K562 (cell line): ENCODE results near the gene SIRT5.

Source experiments
- ETV6 ChIP-seq, 3 experiments: fragments of 150-350 bp in 1 of 3; sonication (generic) in 1 of 3; formaldehyde crosslinking in 1 of 3; IDR thresholded peaks; 2 replicates each; pipeline versions ENCODE4 v1.6.1 to v1.8.0; 2014 to 2022; ENCODE audit warnings: borderline replicate concordance in 2 of 3, low read depth in 2 of 3, antibody characterized with exemption in 1 of 3, low read length in 1 of 3, mild to moderate bottlenecking in 1 of 3, missing genetic modification reagents in 1 of 3
- GTF2F1 ChIP-seq: IDR thresholded peaks from 2 replicates; pipeline ENCODE4 v1.6.1; 2011; ENCODE audit warnings: low read depth, low read length, improper control_type of control experiment
- MYNN ChIP-seq, 2 experiments: sonication (generic); formaldehyde crosslinking in 1 of 2; IDR thresholded peaks; 2 replicates each; pipeline versions ENCODE4 v1.5.0 to v1.6.1; 2016 to 2020; ENCODE audit warnings: antibody characterized with exemption in 1 of 2, missing genetic modification reagents in 1 of 2
- SNRNP70 ChIP-seq: fragments of 200-400 bp; formaldehyde crosslinking; optimal IDR thresholded peaks from 2 replicates; pipeline ENCODE3; 2017; ENCODE audit warnings: low read depth, low read length
- TAF1 ChIP-seq: IDR thresholded peaks from 2 replicates; pipeline ENCODE4 v1.6.1; 2011; ENCODE audit warnings: mild to moderate bottlenecking, low read length, moderate library complexity; ENCODE audit not compliant: insufficient read depth, control insufficient read depth, severe bottlenecking; ENCODE audit errors: extremely low read depth
- ZNF561 ChIP-seq: fragments of 450-650 bp; formaldehyde crosslinking; conservative IDR thresholded peaks from 2 replicates; pipeline ENCODE4 v1.4.0; 2020; ENCODE audit warnings: mild to moderate bottlenecking, moderate library complexity
- TF ChIP-seq, protein P1 (sequence below), 3 experiments: IDR thresholded peaks in 2 of 3; conservative IDR thresholded peaks in 1 of 3; 2 replicates each; pipeline ENCODE4 v1.5.1; 2011 to 2012; ENCODE audit warnings: low read length in 3 of 3, mild to moderate bottlenecking in 3 of 3, control low read depth in 2 of 3, improper control_type of control experiment in 1 of 3, inconsistent platforms in 1 of 3, low read depth in 1 of 3, mixed read lengths in 1 of 3, moderate library complexity in 1 of 3; ENCODE audit not compliant: insufficient read depth in 2 of 3
- TF ChIP-seq, protein P2 (sequence below): fragments of 250-450 bp; sonication (Bioruptor Pico); IDR thresholded peaks from 2 replicates; pipeline ENCODE4 v1.8.0; 2021; ENCODE audit warnings: mild to moderate bottlenecking, moderate library complexity

DNA sequence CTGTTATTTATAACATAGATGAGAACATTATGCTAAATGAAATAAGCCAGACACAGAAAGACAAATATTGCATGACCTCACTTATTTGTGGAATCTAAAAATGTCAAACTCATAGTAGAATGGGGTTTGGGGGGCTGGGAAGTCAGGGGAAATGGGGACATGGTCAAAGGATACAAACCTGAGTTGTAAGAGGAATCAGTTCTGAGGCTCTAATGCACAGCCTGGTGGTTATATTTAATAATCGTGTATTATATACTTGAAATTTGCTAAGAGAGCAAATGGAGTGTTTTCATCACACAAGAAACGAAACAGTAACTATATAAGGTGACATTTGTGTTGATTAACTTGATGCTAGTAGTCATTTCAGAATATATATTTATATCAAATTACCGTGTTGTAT lies 46.2 kb upstream of the SIRT5 start:
- TF ChIP-seq ETV6 (IDR thresholded peaks at IDR 0.05; ENCODE audit: borderline replicate concordance in 1 of 2, low read depth in 2 of 2, low read length in 1 of 2) (no peak), ETV6 (CRISPR knock-in tag; IDR thresholded peaks at IDR 0.05; ENCODE audit: borderline replicate concordance) (no peak), GTF2F1 (no peak), ZNF561 (no peak), MYNN (IDR thresholded peaks at IDR 0.05) (no peak), MYNN (CRISPR knock-in tag; IDR thresholded peaks at IDR 0.05) (no peak), SNRNP70 (no peak), TAF1 (no peak)
- TF ChIP-seq, protein P1, sequence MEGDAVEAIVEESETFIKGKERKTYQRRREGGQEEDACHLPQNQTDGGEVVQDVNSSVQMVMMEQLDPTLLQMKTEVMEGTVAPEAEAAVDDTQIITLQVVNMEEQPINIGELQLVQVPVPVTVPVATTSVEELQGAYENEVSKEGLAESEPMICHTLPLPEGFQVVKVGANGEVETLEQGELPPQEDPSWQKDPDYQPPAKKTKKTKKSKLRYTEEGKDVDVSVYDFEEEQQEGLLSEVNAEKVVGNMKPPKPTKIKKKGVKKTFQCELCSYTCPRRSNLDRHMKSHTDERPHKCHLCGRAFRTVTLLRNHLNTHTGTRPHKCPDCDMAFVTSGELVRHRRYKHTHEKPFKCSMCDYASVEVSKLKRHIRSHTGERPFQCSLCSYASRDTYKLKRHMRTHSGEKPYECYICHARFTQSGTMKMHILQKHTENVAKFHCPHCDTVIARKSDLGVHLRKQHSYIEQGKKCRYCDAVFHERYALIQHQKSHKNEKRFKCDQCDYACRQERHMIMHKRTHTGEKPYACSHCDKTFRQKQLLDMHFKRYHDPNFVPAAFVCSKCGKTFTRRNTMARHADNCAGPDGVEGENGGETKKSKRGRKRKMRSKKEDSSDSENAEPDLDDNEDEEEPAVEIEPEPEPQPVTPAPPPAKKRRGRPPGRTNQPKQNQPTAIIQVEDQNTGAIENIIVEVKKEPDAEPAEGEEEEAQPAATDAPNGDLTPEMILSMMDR (IDR thresholded peaks at IDR 0.05 in 2 of 3, conservative IDR thresholded peaks at IDR 0.05 in 1 of 3; ENCODE audit: insufficient read depth in 2 of 3, low read depth in 1 of 3, low read length in 3 of 3), result no peak
- TF ChIP-seq, protein P2, sequence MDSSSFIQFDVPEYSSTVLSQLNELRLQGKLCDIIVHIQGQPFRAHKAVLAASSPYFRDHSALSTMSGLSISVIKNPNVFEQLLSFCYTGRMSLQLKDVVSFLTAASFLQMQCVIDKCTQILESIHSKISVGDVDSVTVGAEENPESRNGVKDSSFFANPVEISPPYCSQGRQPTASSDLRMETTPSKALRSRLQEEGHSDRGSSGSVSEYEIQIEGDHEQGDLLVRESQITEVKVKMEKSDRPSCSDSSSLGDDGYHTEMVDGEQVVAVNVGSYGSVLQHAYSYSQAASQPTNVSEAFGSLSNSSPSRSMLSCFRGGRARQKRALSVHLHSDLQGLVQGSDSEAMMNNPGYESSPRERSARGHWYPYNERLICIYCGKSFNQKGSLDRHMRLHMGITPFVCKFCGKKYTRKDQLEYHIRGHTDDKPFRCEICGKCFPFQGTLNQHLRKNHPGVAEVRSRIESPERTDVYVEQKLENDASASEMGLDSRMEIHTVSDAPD, result no peak
